Measurements from ENCODE around the gene FYB1.

GRCh38 chr5:39224196-39224761 is 4.9 kb upstream of the FYB1 start:
- TF ChIP-seq, protein P1, sequence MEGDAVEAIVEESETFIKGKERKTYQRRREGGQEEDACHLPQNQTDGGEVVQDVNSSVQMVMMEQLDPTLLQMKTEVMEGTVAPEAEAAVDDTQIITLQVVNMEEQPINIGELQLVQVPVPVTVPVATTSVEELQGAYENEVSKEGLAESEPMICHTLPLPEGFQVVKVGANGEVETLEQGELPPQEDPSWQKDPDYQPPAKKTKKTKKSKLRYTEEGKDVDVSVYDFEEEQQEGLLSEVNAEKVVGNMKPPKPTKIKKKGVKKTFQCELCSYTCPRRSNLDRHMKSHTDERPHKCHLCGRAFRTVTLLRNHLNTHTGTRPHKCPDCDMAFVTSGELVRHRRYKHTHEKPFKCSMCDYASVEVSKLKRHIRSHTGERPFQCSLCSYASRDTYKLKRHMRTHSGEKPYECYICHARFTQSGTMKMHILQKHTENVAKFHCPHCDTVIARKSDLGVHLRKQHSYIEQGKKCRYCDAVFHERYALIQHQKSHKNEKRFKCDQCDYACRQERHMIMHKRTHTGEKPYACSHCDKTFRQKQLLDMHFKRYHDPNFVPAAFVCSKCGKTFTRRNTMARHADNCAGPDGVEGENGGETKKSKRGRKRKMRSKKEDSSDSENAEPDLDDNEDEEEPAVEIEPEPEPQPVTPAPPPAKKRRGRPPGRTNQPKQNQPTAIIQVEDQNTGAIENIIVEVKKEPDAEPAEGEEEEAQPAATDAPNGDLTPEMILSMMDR (conservative IDR thresholded peaks at IDR 0.05), result no peak
- TF ChIP-seq ZFX (IDR thresholded peaks at IDR 0.05), result no peak

Measured in C4-2B (cell line).